ENCODE measurements around the gene CFAP157.

Gene CFAP157

GRCh38 chr9:127693697-127694096, 13.1 kb upstream of the CFAP157 start:
- no peak for DNase-seq

- DNase-seq = no peak
Observed at GRCh38 chr9:127694890-127695720, 11.7 kb upstream of the CFAP157 start.

- no peak for DNase-seq
Observed at GRCh38 chr9:127697575-127697974, 9.2 kb upstream of the CFAP157 start.

- DNase-seq = no peak
Observed at GRCh38 chr9:127698386-127698785, 8.4 kb upstream of the CFAP157 start.

GRCh38 chr9:127698985-127699670, 7.7 kb upstream of the CFAP157 start:
- peak; percentile 90 for DNase-seq

GRCh38 chr9:127700140-127700539, 6.6 kb upstream of the CFAP157 start:
- DNase-seq = no peak

GRCh38 chr9:127700594-127701255, 6.1 kb upstream of the CFAP157 start:
- no peak for DNase-seq

GRCh38 chr9:127703289-127703946, 3.4 kb upstream of the CFAP157 start:
- DNase-seq = no peak

GRCh38 chr9:127705577-127706379, 1.0 kb upstream of the CFAP157 start:
- DNase-seq = no peak

- DNase-seq = peak; percentile 45
Observed at GRCh38 chr9:127707766-127708165, 978 bp downstream of the CFAP157 start.

- no peak for DNase-seq
Observed at GRCh38 chr9:127708952-127709587, 2.3 kb downstream of the CFAP157 start.

GRCh38 chr9:127710204-127710783, 3.5 kb downstream of the CFAP157 start:
- no peak for DNase-seq

GRCh38 chr9:127711226-127711701, 4.5 kb downstream of the CFAP157 start:
- DNase-seq = no peak

GRCh38 chr9:127711831-127712274, 5.1 kb downstream of the CFAP157 start:
- no peak for DNase-seq

GRCh38 chr9:127712371-127712770, 5.6 kb downstream of the CFAP157 start:
- no peak for DNase-seq

- DNase-seq = no peak
Observed at GRCh38 chr9:127712867-127713266, 6.1 kb downstream of the CFAP157 start.

- no peak for DNase-seq
Observed at GRCh38 chr9:127714020-127714750, 7.4 kb downstream of the CFAP157 start.

GRCh38 chr9:127714951-127715469, 8.2 kb downstream of the CFAP157 start:
- DNase-seq = no peak

- peak; percentile 97 for DNase-seq
Observed at GRCh38 chr9:127715470-127716337, 8.9 kb downstream of the CFAP157 start, which contains the start of the genes PTRH1 and TTC16. Gene PTRH1 (minus strand): TSS chr9:127715663. CDS start chr9:127715639, 24 bp downstream. Gene TTC16 (plus strand): TSS chr9:127716079. CDS start chr9:127716146, 67 bp downstream.

All from stimulated activated CD4-positive, alpha-beta T cell treated with anti-CD3 and anti-CD28 coated beads, Interleukin-1b, Interleukin-23, amount 100 ng/mL, for 48 hours (primary cell).